Muscle of back (tissue), 13 donors: ENCODE data around the gene LMCD1. TPM values are rescaled to one million over a fixed set of nuclear protein-coding genes. Genes with fewer than 3 reads are reported as not detected.

Experiments
- DNase-seq, 3 donors: peaks; one replicate each; pipeline versions ENCODE4 v3.0.0 to v3.0.0-alpha.2; 2013
- long read RNA-seq, 9 donors: transcript quantifications; one replicate each; lab custom pipeline, GENCODE V29; 2026
- polyA plus RNA-seq, 10 donors: library from polyadenylated mRNA; unstranded; fragments of 120-200 nt; gene quantifications; one replicate each; pipeline ENCODE4 v1.2.1, GENCODE V29; 2013; ENCODE audit not compliant: insufficient read length in 10 of 10

Gene LMCD1
- polyA plus RNA-seq: 100 to 1,000 TPM; 106 to 341 (median 192) TPM
- long read RNA-seq, donor 1, full-length matches to known transcripts: 88 of 209 reads
- long read RNA-seq, donor 1, partial matches to known transcripts: 121 of 209 reads
- long read RNA-seq, donor 1, other reads (novel, unspliced or antisense): 0 of 209 reads
- long read RNA-seq, donor 2, full-length matches to known transcripts: 76 of 140 reads
- long read RNA-seq, donor 2, partial matches to known transcripts: 64 of 140 reads
- long read RNA-seq, donor 2, other reads (novel, unspliced or antisense): 0 of 140 reads
- long read RNA-seq, donor 3, full-length matches to known transcripts: 1 of 1 reads
- long read RNA-seq, donor 3, partial matches to known transcripts: 0 of 1 reads
- long read RNA-seq, donor 3, other reads (novel, unspliced or antisense): 0 of 1 reads
- long read RNA-seq, donor 4, full-length matches to known transcripts: 70 of 70 reads
- long read RNA-seq, donor 4, partial matches to known transcripts: 0 of 70 reads
- long read RNA-seq, donor 4, other reads (novel, unspliced or antisense): 0 of 70 reads
- long read RNA-seq, donor 5, full-length matches to known transcripts: 60 of 84 reads
- long read RNA-seq, donor 5, partial matches to known transcripts: 24 of 84 reads
- long read RNA-seq, donor 5, other reads (novel, unspliced or antisense): 0 of 84 reads
- long read RNA-seq, donor 6, full-length matches to known transcripts: 84 of 103 reads
- long read RNA-seq, donor 6, partial matches to known transcripts: 19 of 103 reads
- long read RNA-seq, donor 6, other reads (novel, unspliced or antisense): 0 of 103 reads
- long read RNA-seq, donor 7, full-length matches to known transcripts: 49 of 57 reads
- long read RNA-seq, donor 7, partial matches to known transcripts: 8 of 57 reads
- long read RNA-seq, donor 7, other reads (novel, unspliced or antisense): 0 of 57 reads
- long read RNA-seq, donor 8, full-length matches to known transcripts: 22 of 22 reads
- long read RNA-seq, donor 8, partial matches to known transcripts: 0 of 22 reads
- long read RNA-seq, donor 8, other reads (novel, unspliced or antisense): 0 of 22 reads
- long read RNA-seq, donor 9, full-length matches to known transcripts: 5 of 5 reads
- long read RNA-seq, donor 9, partial matches to known transcripts: 0 of 5 reads
- long read RNA-seq, donor 9, other reads (novel, unspliced or antisense): 0 of 5 reads

- peak; percentile 97 to 99 (median 97) for DNase-seq
Measured at GRCh38 chr3:8501371-8502131, at the start of gene LMCD1. TSS of gene LMCD1 (plus strand) at chr3:8501823. CDS start at chr3:8501939, 116 bp downstream.

- no peak for DNase-seq
Measured at GRCh38 chr3:8452112-8452511, 49.5 kb upstream of the LMCD1 start.

- no peak for DNase-seq
Measured at GRCh38 chr3:8453153-8453552, 48.5 kb upstream of the LMCD1 start.

- no peak for DNase-seq
Measured at GRCh38 chr3:8455526-8456411, 45.9 kb upstream of the LMCD1 start.

- DNase-seq: no peak
Measured at GRCh38 chr3:8456412-8456811, 45.2 kb upstream of the LMCD1 start.

GRCh38 chr3:8457039-8457438 lies 44.6 kb upstream of the LMCD1 start:
- DNase-seq: no peak

- DNase-seq: peak in 1 of 3 donors; percentile 80
Measured at GRCh38 chr3:8458238-8458661, 43.4 kb upstream of the LMCD1 start.

GRCh38 chr3:8458711-8459110 lies 42.9 kb upstream of the LMCD1 start:
- DNase-seq: peak in 1 of 3 donors; percentile 92

GRCh38 chr3:8460050-8460708 lies 41.4 kb upstream of the LMCD1 start:
- no peak for DNase-seq

GRCh38 chr3:8460815-8461456 lies 40.7 kb upstream of the LMCD1 start:
- peak in 1 of 3 donors; percentile 71 for DNase-seq

GRCh38 chr3:8464668-8465067 lies 37.0 kb upstream of the LMCD1 start:
- no peak for DNase-seq

- no peak for DNase-seq
Measured at GRCh38 chr3:8466526-8466925, 35.1 kb upstream of the LMCD1 start.

- no peak for DNase-seq
Measured at GRCh38 chr3:8470801-8471200, 30.8 kb upstream of the LMCD1 start.

- no peak for DNase-seq
Measured at GRCh38 chr3:8472549-8472948, 29.1 kb upstream of the LMCD1 start.

GRCh38 chr3:8473029-8473428 lies 28.6 kb upstream of the LMCD1 start:
- DNase-seq: no peak

GRCh38 chr3:8473990-8474389 lies 27.6 kb upstream of the LMCD1 start:
- DNase-seq: no peak

GRCh38 chr3:8474991-8475390 lies 26.6 kb upstream of the LMCD1 start:
- DNase-seq: no peak

- DNase-seq: no peak
Measured at GRCh38 chr3:8480699-8481098, 20.9 kb upstream of the LMCD1 start.

GRCh38 chr3:8481380-8481779 lies 20.2 kb upstream of the LMCD1 start:
- peak in 1 of 3 donors; percentile 32 for DNase-seq
